ENCODE data around the gene SOX30. TPM values are rescaled to one million over a fixed set of nuclear protein-coding genes. Genes with fewer than 3 reads are reported as not detected.

SOX30 gene
- total RNA-seq, 2 donors from 2014 or later: 0.48 TPM; not detected in 1

- DNase-seq: no peak
- no peak for TF ChIP-seq CTCF (conservative IDR thresholded peaks at IDR 0.05)
- Histone ChIP-seq H3K27ac (ENCODE audit: low read depth, low read length) (no peak overlapping the region), H3K36me3 (ENCODE audit: control insufficient read depth, insufficient read depth, low read length) (no peaks in the 10 kb centered on the region), H3K4me3 (ENCODE audit: low read length) (no peak overlapping the region), H3K27me3 (ENCODE audit: control insufficient read depth, insufficient read depth, low read length, poor library complexity, severe bottlenecking) (peaks cover 14% of the 10 kb centered on the region), H3K9ac (ENCODE audit: extremely low read depth, low read length, poor library complexity, severe bottlenecking) (no peak overlapping the region), H3K4me1 (ENCODE audit: control insufficient read depth, insufficient read depth, low read length) (peaks cover 9% of the 10 kb centered on the region), H3K9me3 (ENCODE audit: control insufficient read depth, low read length) (peaks cover 7% of the 10 kb centered on the region)
- Mint-ChIP-seq H3K27ac (no peak overlapping the region), H3K27me3 (ENCODE audit: insufficient read depth) (peaks cover 9% of the 10 kb centered on the region), H3K36me3 (ENCODE audit: low read depth) (no peaks in the 10 kb centered on the region), H3K4me3 (no peak overlapping the region), H3K4me1 (peaks cover 7% of the 10 kb centered on the region), H3K9me3 (no peaks in the 10 kb centered on the region)
- WGBS, 2 experiments (ENCODE audit: insufficient coverage in 1 of 2, insufficient read length in 1 of 2): 96 to 97% methylated on average over 4 to 6 of the region's 6 CpGs
These were observed 59.0 kb downstream of the SOX30 start for GRCh38 chr5:157593052-157593757.

GRCh38 chr5:157592594-157592993, 59.6 kb downstream of the SOX30 start:
- peaks cover 20% of the 10 kb centered on the region for H3K27me3 ChIP-seq (ENCODE audit: control insufficient read depth, insufficient read depth, low read length, poor library complexity, severe bottlenecking)
- no peak for DNase-seq
- no peak overlapping the region for H3K4me3 Mint-ChIP-seq
- peaks cover 11% of the 10 kb centered on the region for H3K27me3 Mint-ChIP-seq (ENCODE audit: insufficient read depth)
- no peak for TF ChIP-seq CTCF (conservative IDR thresholded peaks at IDR 0.05)
- no peaks in the 10 kb centered on the region for H3K36me3 Mint-ChIP-seq (ENCODE audit: low read depth)
- no peaks in the 10 kb centered on the region for H3K36me3 ChIP-seq (ENCODE audit: control insufficient read depth, insufficient read depth, low read length)
- H3K27ac Mint-ChIP-seq: no peak overlapping the region
- no peak overlapping the region for H3K27ac ChIP-seq (ENCODE audit: low read depth, low read length)
- H3K9me3 Mint-ChIP-seq: no peaks in the 10 kb centered on the region
- peaks cover 6% of the 10 kb centered on the region for H3K9me3 ChIP-seq (ENCODE audit: control insufficient read depth, low read length)
- WGBS, 2 experiments (ENCODE audit: insufficient coverage in 1 of 2, insufficient read length in 1 of 2): 80 to 84% methylated on average over 2 to 3 of the region's 3 CpGs
- peaks cover 9% of the 10 kb centered on the region for H3K4me1 ChIP-seq (ENCODE audit: control insufficient read depth, insufficient read depth, low read length)
- H3K4me3 ChIP-seq (ENCODE audit: low read length): no peak overlapping the region
- H3K4me1 Mint-ChIP-seq: peaks cover 7% of the 10 kb centered on the region
- H3K9ac ChIP-seq (ENCODE audit: extremely low read depth, low read length, poor library complexity, severe bottlenecking): no peak overlapping the region

- no peak for TF ChIP-seq CTCF (conservative IDR thresholded peaks at IDR 0.05)
- Histone ChIP-seq H3K27ac (ENCODE audit: low read depth, low read length) (no peak overlapping the region), H3K27me3 (ENCODE audit: control insufficient read depth, insufficient read depth, low read length, poor library complexity, severe bottlenecking) (peaks cover 21% of the 10 kb centered on the region), H3K9ac (ENCODE audit: extremely low read depth, low read length, poor library complexity, severe bottlenecking) (no peak overlapping the region), H3K4me1 (ENCODE audit: control insufficient read depth, insufficient read depth, low read length) (peaks cover 9% of the 10 kb centered on the region), H3K4me3 (ENCODE audit: low read length) (no peak overlapping the region), H3K9me3 (ENCODE audit: control insufficient read depth, low read length) (peaks cover 6% of the 10 kb centered on the region), H3K36me3 (ENCODE audit: control insufficient read depth, insufficient read depth, low read length) (no peaks in the 10 kb centered on the region)
- no peak for DNase-seq
- Mint-ChIP-seq H3K36me3 (ENCODE audit: low read depth) (no peaks in the 10 kb centered on the region), H3K27ac (no peak overlapping the region), H3K9me3 (no peaks in the 10 kb centered on the region), H3K27me3 (ENCODE audit: insufficient read depth) (peaks cover 11% of the 10 kb centered on the region), H3K4me1 (peaks cover 2% of the 10 kb centered on the region), H3K4me3 (no peak overlapping the region)
These were observed 61.8 kb downstream of the SOX30 start for GRCh38 chr5:157590478-157590877.
